HG02571 (cell line): Measurements from ENCODE around the gene TCF3.
"Not testable (repeated sequence)": the region's sequence is repeated elsewhere in the genome, so short reads cannot be mapped to it uniquely, and the experiment has no call there.

Experiments used
- ATAC-seq: cut with Tn5 transposase; IDR thresholded peaks from one replicate; pipeline ENCODE4 v1.9.1; 2021; ENCODE audit warnings: mild to moderate bottlenecking, moderate library complexity; ENCODE audit not compliant: unreplicated experiment

Gene TCF3

GRCh38 chr19:1673645-1674292, 21.4 kb upstream of the TCF3 start:
- no peak for ATAC-seq

GRCh38 chr19:1672769-1673644, 20.6 kb upstream of the TCF3 start:
- ATAC-seq, result no peak

GRCh38 chr19:1672038-1672768, 19.8 kb upstream of the TCF3 start:
- no peak for ATAC-seq

GRCh38 chr19:1671716-1672037, 19.3 kb upstream of the TCF3 start:
- ATAC-seq, result no peak

- ATAC-seq, result not testable (repeated sequence)
These were observed 18.3 kb upstream of the TCF3 start for GRCh38 chr19:1670747-1671146.

GRCh38 chr19:1668486-1669270, 16.3 kb upstream of the TCF3 start:
- ATAC-seq, result peak; percentile 35

- no peak for ATAC-seq
These were observed 15.7 kb upstream of the TCF3 start for GRCh38 chr19:1668048-1668485.

GRCh38 chr19:1665565-1666047, 13.2 kb upstream of the TCF3 start:
- no peak for ATAC-seq

- no peak for ATAC-seq
These were observed 11.4 kb upstream of the TCF3 start for GRCh38 chr19:1663852-1664251.

- not testable (repeated sequence) for ATAC-seq
These were observed 10.8 kb upstream of the TCF3 start for GRCh38 chr19:1663227-1663626.

GRCh38 chr19:1661995-1662394, 9.6 kb upstream of the TCF3 start:
- ATAC-seq, result no peak

- ATAC-seq, result no peak
These were observed 6.6 kb upstream of the TCF3 start for GRCh38 chr19:1659084-1659427.

GRCh38 chr19:1658150-1659083, 6.0 kb upstream of the TCF3 start:
- no peak for ATAC-seq

- no peak for ATAC-seq
These were observed 5.3 kb upstream of the TCF3 start for GRCh38 chr19:1657746-1658145.

GRCh38 chr19:1656988-1657536, 4.6 kb upstream of the TCF3 start:
- ATAC-seq, result no peak

- no peak for ATAC-seq
These were observed 3.7 kb upstream of the TCF3 start for GRCh38 chr19:1655987-1656608.

- ATAC-seq, result no peak
These were observed 2.9 kb upstream of the TCF3 start for GRCh38 chr19:1655131-1655981.

- no peak for ATAC-seq
These were observed 1.9 kb upstream of the TCF3 start for GRCh38 chr19:1654178-1654792.
